HL-60 (cell line): ENCODE data around the gene RPL35.

ENCODE experiments used
- DNase-seq, 2 experiments: peaks; one replicate each; pipeline ENCODE4 v3.0.0-alpha.2; 2010 to 2020; ENCODE audit warnings: low read depth in 1 of 2, low spot score in 1 of 2
- H3K27ac ChIP-seq: fragments of 250-450 bp; sonication (Bioruptor Pico); replicated peaks from 2 replicates; pipeline ENCODE4 v1.5.1; 2020; ENCODE audit warnings: mild to moderate bottlenecking, moderate library complexity
- H3K27me3 ChIP-seq: fragments of 250-450 bp; sonication (Bioruptor Pico); 2 replicates; pipeline ENCODE4 v1.5.1; 2021; ENCODE audit warnings: mild to moderate bottlenecking, moderate library complexity; ENCODE audit not compliant: insufficient read depth, poor library complexity, severe bottlenecking
- H3K4me3 ChIP-seq: replicated peaks from 2 replicates; pipeline ENCODE4 v1.5.1; 2011; ENCODE audit warnings: mild to moderate bottlenecking, control low read depth, low read length; ENCODE audit not compliant: insufficient read depth
- CTCF ChIP-seq: IDR thresholded peaks from one replicate; pipeline ENCODE4 v1.5.1; 2011; ENCODE audit warnings: low read length, control low read depth, inconsistent platforms; ENCODE audit not compliant: insufficient read depth
- GABPA ChIP-seq: IDR thresholded peaks from 2 replicates; pipeline ENCODE4 v1.6.1; 2012; ENCODE audit warnings: low read depth
- POLR2AphosphoS5 ChIP-seq: IDR thresholded peaks from 2 replicates; pipeline ENCODE4 v1.6.1; 2012; ENCODE audit warnings: low read depth
- REST ChIP-seq: IDR thresholded peaks from 2 replicates; pipeline ENCODE4 v1.6.1; 2012; ENCODE audit warnings: low read depth; ENCODE audit not compliant: insufficient replicate concordance
- SPI1 ChIP-seq: IDR thresholded peaks from 2 replicates; pipeline ENCODE4 v1.6.1; 2012; ENCODE audit warnings: low read depth, mild to moderate bottlenecking, borderline replicate concordance

RPL35 gene

GRCh38 chr9:124858330-124859046 is 3.3 kb downstream of the RPL35 start:
- H3K4me3 ChIP-seq = no peak overlapping the region
- no peak for DNase-seq

GRCh38 chr9:124857533-124858162 is 4.1 kb downstream of the RPL35 start:
- Histone ChIP-seq H3K27ac (no peak overlapping the region; the same call in 1 of the 2 replicates), H3K4me3 (no peak overlapping the region)
- TF ChIP-seq POLR2AphosphoS5 (peak; percentile 51; the same call in 1 of the 2 replicates), REST (no peak), SPI1 (no peak), GABPA (no peak)

More at GRCh38 chr9:124858330-124859046, 3.3 kb downstream of the RPL35 start:
- TF ChIP-seq CTCF (no peak), REST (no peak), POLR2AphosphoS5 (peak; percentile 18; the same call in 1 of the 2 replicates), SPI1 (no peak)
- Histone ChIP-seq H3K27ac (peak overlapping the region; percentile 2; the same call in 1 of the 2 replicates), H3K27me3 (no peaks in the 10 kb centered on the region)

GRCh38 chr9:124855944-124856765 is 5.6 kb downstream of the RPL35 start:
- H3K4me3 ChIP-seq = no peak overlapping the region
- no peak overlapping the region for H3K27ac ChIP-seq
- DNase-seq = peak in 1 of 2 experiments; percentile 66
- no peaks in the 10 kb centered on the region for H3K27me3 ChIP-seq
- no peak for TF ChIP-seq REST
- no peak for TF ChIP-seq GABPA
- peak; percentile 6 for TF ChIP-seq CTCF
- TF ChIP-seq POLR2AphosphoS5 = no peak; the same call in 1 of the 2 replicates
- no peak for TF ChIP-seq SPI1

More at GRCh38 chr9:124857533-124858162, 4.1 kb downstream of the RPL35 start:
- H3K27me3 ChIP-seq = no peaks in the 10 kb centered on the region
- DNase-seq = peak in 1 of 2 experiments; percentile 44
